Breast epithelium (tissue), 3 donors: ENCODE results near the gene SLC39A11.

ENCODE experiments used
- CTCF ChIP-seq, 3 donors: fragments of 450-650 bp; IDR thresholded peaks; one replicate each; pipeline ENCODE4 v1.5.1; 2016 to 2017; ENCODE audit warnings: antibody characterized with exemption in 3 of 3, mild to moderate bottlenecking in 3 of 3, moderate library complexity in 3 of 3
- POLR2A ChIP-seq: fragments of 450-650 bp; IDR thresholded peaks from one replicate; pipeline ENCODE4 v1.6.1; 2016; ENCODE audit warnings: antibody characterized with exemption, mild to moderate bottlenecking, moderate library complexity

- TF ChIP-seq CTCF (IDR thresholded peaks at IDR 0.05) = no peak
- no peak for TF ChIP-seq POLR2A
Measured at GRCh38 chr17:72730077-72730476, 362.4 kb downstream of the SLC39A11 start.
